T-helper 2 cell (primary cell): Measurements from ENCODE around the gene DOC2B.

Source experiments
- DNase-seq, 5 experiments: peaks; one replicate each; pipeline versions ENCODE4 v3.0.0 to v3.0.0-alpha.2; 2012 to 2022

Gene DOC2B

DNA sequence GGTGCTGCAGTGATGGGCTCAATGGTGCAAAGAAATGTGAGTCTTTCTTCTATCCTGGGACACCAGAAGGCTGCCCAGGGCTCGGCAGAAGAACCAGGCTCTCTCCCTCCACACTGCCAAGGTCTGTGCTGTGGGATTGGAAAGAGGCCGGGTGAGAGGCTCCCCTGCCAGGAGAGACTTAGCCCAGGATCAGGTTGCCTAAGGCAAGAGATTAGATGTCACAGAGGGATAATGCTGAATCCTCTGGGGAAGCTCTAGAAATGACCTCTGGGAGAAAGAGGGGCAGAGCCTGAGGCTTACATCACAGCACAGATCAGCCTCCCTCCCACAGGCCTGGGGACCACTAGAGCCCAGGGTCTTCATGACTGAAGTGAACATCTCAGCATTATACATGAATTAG is 5.7 kb upstream of the DOC2B start:
- no peak for DNase-seq

DNA sequence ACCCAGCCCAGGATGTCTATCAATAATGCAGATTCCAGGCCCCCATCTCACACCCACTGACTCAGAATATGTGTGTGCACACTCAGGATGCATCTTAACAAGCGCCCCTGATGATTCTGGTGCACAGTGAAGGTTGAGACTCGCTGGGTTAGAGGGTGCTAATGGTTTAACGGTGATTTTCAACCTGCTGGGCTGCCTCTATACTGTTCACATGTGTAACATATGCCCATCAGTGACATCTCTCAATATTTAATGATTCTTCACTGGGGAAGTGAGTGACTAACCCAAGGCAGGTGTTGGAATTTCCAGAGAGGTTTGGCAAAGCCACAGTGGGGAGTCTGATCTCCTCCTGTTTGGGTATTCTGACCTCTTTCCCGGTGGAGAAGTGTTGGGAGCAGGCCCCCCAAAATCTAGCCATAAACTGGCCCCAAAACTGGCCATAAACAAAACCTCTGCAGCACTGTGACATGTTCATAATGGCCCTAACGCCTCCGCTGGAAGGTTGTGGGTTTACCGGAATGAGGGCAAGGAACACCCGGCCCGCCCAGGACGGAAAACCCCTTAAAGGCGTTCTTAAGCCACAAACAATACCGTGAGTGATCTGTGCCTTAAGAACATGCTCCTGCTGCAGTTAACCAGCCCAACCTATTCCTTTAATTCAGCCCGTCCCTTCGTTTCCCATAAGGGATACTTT is 4.1 kb upstream of the DOC2B start:
- peak in 2 of 5 experiments; percentile 37 to 41 for DNase-seq

DNA sequence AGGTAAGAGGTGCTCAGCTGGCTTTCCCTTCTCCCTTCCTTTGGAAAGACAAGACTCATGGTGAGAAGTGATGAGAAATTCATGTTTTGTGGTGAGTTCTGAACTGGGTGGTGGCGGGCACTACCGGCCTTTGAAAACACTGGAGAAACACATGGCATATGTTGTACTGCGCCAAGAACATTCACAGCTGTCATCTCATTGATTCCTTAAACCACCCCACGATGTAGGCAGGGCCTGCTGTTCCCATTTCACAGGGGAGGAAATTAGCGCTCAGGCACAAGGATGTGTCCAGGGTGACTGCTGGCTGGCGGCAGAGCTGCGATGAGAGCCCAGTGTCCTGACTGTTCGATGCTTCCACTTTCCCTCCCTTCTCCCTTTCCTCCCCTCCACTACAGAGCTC is 1.6 kb upstream of the DOC2B start:
- no peak for DNase-seq

DNA sequence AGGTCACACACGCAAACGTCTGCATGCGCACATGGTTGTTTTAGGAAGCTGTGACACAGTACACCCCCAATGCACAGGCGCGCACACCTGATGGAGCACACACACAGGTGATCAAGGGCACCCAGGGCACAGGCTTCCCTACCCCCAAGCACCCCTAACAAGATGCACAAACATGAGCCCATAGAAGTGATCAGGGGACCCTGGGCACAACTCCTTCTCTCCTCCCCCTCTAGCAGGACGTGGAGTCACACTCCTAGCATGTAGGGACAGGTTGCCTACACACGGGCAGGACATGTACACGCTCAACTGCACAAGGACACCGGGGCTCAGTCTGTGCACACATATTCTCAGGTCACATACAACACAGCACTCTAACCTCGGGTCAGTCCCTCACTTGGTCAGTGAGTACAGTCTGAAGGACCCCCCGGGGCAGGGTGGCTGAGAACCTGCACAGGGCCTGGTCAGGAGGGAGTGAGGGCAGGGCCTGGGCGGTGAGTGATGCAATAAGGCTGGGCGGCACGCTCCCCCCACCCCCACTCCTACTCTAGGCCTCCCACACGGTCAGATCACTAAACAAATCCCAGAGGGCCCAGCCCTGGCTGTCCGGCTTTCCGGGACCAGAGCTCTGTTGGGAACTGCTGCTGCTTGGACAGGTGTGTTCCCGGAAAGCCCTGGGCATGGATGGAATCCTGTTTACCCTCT is 751 bp upstream of the DOC2B start:
- no peak for DNase-seq

DNA sequence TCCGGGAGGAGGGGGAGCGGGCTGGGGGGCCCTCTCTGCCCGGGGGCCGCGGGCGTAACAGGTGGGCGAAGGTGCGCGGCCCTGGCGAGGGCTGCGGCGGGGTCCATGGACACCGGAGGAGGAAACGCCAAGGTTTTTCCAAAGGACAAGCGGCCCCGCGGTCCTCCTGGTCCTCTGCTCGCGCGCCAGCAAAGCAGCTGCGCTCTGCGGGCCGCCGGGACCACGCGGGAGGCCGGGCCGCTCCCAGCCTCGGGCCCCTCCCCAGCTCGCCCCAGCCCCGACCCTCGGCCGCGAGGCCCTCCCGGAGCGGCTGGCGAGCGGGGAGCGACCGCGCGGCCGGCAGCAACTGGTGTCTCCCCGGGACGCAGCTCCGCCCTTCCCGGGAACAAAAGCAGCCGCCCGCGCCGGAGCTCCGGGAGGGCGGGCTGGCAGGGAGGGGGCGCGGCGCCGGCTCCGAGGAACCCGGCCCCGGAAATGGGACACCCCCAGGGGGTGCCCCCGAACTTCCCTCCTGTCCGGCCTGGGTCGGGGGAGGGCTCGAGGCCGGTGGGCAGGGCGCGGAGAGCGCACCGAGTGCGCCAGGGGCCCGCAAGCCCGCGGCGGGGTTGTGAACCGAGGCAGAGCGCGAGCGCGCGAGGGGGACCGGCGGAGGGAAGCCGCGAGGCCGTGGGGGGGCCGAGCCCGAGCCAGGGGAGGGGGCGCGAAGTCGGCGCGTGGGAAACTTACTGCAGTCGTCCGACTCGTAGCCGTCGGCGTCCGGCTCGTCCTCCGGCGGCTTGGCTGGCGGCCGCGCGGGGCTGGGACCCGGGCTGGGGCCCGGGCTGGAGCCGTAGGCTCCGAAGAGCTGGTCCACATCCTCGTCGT is 837 bp downstream of the DOC2B start:
- DNase-seq: no peak

DNA sequence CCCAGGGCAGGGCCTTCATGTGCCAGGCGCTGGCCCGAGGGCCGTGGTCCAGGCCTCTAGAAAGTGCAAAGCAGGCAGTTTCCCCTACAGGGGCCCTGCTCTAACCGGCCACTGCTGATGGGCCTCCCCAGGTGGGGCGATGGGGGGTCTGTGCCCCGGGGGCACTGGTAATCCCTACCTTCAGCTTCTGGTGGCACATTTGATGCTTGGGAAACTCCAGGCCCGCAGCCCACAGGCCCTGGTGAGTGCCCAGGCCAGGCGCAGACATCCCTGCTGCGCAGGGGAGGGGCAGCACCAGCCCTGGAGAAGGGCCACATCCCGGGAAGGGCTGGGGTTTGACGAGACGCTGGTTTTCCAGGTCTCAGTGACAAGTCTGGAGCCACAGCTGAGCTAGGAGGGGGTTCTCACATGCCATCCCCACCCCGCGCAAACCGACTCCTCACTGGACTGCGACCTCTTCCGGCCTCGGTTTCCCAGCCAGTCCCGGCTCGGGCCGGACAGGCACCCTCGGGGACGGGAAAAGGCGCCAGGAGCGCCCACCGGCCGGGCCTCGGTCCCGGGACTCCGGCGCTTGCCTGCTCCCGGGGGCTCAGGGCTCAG is 1.6 kb downstream of the DOC2B start:
- no peak for DNase-seq

DNA sequence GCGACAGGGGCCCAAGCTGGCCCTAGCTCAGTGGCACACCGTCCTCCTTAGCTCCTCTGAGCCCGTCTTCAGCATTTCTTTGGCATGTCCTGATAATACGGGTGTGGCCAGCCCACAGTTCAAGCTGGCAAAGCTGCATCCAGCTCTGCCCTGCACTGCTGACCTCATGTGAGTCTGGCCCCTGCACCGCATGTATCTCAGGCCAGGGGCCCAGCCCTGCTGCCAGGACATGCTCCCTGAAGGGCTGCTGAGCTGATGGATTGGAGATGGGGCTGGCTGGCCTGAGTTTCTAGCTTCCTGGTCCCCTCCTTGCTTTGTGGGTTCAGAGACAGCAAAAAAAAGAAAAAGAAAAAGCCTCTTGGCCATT is 2.4 kb downstream of the DOC2B start:
- no peak for DNase-seq

DNA sequence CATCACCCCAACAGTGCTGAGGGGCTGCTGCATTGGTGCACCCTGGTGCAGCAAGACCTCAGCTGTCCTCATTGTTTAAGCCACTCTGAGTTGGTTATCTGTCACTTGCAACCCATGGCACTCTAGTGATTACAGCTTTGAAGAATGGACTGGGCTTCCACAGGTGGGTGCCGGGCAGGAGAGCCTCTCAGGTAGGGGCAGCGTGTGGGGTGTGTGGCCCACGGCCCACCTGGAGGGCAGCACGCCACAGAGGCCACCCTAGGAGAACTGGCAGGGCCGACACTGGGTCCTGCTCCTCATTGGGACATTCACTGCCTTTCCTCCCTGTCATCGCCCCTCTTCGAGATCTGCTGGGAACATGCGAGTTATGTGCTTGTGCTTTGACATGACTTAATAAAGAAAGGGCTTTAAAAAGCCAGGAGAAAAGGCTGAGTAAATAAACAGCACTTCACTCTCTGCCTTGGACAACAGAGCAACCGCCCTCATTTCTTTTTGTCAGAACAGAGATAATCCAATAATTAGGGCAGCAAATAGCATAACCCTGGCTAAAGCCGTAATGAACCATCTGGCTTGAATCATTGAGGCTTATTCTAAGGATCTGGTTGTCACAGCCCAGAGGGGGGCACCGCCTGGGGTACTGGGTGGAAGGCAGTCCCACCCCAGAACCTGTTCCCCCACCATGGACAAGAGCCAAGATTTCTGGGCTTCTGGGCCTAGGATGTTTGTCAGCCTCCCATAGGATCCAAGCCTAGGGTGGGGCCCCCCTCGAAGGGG is 3.0 kb downstream of the DOC2B start:
- DNase-seq: no peak

DNA sequence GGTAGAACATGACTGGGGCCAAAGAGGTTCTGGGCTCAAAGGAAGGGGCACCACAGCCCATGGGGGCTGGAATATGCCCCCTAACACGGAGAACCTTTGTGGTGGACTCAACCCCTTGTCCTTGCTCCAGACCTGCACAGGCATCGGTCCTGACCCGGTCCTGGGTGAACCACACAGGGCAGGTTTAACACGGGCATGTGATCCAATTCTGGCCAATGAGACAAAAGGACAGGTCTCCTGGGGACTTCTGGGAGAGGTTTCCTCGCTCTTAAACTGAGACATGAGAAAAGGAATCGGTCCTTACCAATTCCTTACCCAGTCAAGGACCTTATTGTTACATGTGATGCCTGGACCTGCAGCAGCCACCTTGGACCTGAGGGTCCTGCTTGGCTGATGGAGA is 3.7 kb downstream of the DOC2B start:
- DNase-seq: no peak

DNA sequence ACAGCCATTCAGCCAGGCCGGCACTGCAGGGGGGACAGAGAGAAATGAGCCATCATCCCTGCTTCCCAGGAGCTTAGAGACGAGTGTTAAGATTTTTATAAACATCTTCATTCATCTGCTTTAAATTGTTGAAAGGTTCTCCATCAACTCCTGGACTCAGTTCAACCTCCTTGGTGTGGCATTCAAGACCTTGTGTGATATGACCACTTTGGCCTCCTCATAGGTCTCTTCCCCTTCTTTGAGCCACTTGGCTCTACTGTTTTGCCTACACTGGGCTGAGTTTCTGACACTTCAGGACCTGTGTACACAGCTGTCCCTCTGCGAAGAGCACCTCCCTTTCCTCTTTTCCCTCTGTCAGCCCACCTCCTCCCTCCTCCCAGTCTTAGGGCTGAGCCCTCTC is 4.3 kb downstream of the DOC2B start:
- no peak for DNase-seq

DNA sequence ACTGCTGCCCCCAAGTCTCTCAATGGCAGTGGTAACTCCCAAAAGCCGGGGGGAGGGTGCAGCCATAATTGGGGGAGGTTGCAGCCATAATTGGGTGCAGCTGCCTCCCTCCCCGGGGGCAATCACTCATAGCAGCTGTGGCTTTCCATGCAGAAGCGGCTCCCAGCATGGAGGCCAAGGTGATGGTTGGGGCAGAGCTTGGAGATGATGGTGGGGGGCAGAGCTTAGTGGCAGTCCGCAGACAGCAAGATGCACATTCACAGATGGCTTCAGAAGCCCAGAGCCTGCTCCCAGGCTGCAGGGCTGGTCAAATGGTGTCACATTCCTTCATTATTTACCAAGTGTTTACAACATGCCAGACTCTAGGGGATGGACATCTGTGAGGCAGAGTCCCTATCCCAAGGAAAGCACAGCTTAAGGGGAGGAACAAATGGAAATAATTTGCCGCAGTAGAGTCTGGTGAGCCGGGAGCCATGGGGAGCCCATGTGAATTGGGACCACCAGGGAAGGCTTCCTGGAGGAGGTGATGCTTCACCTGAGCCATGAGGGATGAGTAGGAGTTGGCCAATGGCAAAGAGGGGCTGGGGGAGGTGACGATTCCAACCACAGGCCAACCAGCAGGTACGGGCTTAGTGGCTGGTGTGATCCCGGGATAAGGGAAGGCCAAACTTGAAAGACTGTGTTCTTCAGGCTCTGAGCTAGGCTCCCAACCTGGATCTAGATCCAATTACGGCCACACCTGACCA is 8.1 kb downstream of the DOC2B start:
- no peak for DNase-seq

DNA sequence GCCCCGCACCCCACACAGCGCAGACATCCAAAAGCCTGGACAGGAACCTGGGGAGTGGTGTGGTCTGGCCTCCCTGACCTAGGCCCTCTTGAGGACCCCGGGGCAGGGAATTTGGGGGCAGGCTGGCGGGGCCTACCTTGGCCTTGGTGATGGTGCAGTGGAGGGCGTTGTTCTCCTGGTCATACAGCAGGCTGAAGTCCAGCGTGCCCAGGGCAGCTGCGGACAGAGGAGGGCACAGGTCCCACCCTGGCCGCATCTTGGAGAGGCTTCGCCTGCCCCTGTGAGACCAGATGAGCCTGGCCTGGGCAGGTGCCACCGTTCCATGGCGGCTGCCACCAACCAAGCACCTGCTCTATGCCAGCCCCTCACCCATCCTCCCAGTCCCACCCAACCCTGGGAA is 9.0 kb downstream of the DOC2B start:
- DNase-seq: no peak

DNA sequence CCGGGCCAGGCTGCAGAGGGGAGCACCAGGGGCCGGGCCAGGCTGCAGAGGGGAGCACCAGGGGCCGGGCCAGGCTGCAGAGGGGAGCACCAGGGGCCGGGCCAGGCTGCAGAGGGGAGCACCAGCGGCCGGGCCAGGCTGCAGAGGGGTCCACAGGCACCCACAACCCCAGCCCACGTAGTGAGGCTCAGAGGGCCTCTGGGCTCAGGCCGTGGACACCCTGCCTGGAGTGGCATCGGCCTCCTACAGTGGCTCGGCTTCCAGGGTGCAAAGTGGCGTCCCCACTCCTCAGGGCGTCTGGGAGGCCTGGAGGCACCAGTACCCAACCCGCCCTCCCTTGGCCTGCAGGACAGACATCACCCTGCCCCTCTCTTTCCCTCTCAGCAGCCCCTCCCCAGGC is 9.6 kb downstream of the DOC2B start:
- no peak for DNase-seq

DNA sequence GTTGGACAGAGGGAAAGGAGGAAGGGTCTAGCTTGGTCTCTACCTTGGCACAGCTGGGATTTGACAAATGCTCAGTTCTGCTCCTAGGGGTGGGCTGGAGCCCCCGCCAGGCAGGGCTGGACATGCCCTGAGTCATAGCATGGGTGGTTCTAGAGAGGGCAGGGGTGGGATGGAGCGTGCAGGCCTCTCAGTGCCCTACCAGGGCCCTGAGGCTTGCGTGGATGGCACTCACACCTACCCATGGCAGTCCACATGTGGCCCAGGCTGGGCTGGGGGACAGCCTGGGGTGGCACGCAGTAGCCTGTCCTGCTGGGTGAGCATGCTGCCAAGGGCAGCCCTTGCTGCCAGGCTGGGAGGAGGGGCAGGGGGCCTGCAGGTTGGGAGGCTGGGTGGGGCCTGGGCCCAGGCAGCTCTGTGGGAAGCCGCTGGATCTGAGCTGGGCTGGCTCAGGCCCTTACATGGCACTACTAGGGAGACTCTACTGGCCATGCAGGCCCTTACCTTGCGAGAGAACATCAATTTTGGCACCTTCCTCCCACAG is 11.2 kb downstream of the DOC2B start:
- DNase-seq: no peak

DNA sequence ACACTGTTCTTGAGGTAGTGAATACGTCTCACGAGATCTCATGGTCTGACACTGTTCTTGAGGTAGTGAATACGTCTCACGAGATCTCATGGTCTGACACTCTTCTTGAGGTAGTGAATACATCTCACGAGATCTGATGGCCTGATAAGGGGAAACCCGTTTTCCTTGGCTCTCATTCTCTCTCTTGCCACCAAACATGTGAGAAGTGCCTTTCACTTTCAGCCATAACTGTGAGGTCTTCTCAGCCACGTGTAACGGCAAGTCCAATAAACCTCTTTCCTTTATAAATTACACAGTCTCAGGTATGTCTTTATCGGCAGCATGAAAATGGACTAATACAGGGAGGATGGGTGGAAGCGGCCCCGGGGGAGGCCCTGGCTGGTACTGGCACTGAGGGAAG is 12.8 kb downstream of the DOC2B start:
- DNase-seq: peak in 1 of 5 experiments; percentile 54

DNA sequence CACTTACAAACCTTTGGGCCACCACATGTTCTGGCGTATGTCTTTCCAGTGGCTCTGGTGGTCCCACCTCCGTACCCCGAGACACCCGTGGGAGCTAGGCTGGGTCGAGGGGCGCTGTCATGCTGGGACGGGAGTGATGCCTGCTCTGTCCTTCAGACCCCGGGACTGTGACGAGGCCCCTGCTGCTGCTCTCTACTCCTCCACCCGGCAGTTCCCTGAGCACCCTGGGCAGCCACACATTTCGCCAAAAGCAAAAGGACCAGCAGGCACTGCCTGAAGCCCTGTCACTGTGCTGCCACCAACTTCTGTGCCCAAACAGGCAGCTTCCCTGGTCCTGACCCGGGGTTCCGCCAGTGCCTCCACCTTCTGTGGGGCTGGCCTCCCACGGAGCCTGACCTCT is 15.5 kb downstream of the DOC2B start:
- DNase-seq: no peak

DNA sequence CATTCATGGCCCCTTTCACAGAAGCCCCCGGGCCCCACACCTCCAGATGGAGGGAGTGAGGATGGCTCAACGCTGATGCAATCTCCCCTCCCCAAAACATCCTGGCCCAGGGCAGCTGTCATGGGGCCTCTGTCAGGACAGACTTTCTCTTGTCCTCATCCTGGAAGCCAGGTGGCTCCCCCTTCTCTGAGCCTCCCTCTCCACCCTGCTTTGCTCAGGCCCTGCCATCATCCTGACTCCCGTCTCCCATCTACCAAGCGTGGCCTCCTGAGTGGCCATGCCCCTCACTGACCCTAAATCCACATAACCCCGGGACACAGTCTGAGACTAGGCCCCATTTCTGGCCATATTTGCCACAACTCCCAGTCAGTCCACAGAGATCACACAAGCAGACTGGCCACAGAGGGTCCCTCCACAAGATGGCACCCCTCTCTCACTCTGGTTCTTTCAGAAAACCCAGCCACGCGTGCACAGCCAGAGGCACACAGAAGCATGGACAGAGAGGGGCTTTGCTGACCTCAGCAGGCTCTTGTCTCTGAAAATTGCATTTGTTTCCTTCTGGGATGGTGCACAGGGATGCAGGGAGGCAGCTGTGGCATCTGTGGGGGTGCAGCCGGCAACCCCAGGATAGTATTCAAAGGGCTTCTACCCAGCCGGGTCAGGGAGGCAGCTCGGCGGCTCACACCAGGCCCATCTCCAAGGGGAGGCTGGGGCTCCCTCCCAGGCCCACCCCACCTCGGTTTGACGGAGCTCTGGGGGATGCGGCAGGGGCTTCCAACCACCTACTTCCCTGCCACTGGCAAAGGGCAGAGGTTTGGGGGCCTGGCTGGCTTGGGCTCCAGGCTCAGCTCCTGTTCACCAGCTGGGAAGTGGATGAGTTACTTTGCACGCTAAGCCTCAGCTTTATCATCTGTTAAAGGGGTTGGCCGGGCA is 16.9 kb downstream of the DOC2B start:
- DNase-seq: peak in 1 of 5 experiments; percentile 16

DNA sequence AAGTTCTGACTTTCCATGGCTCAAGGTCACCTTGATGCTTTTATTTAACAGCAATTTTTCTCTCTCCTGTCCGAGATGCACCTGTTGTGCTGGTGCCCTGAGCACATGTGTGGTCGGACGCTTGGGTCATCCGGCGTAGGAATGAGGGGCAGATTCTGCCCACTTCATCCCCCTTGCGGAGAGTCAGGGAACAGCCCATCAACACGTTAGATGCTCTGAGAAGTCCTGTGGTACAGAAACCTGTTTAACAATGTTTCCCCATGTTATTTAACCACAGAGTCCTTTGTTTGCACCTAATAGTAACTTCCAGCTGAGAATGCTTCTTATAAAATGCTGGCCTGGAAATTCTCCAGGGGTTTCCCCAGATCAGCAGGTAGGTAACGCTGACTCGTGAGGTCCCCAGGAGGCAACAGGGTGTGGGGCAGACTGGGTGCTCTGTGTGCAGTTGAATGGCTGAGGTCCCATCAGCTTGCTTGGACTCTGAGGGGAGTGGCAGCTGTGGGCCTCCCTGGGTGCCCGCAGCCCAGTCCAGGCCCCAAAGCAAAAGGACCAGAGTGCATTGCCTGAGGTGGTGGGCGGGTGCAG is 17.8 kb downstream of the DOC2B start:
- DNase-seq: no peak

DNA sequence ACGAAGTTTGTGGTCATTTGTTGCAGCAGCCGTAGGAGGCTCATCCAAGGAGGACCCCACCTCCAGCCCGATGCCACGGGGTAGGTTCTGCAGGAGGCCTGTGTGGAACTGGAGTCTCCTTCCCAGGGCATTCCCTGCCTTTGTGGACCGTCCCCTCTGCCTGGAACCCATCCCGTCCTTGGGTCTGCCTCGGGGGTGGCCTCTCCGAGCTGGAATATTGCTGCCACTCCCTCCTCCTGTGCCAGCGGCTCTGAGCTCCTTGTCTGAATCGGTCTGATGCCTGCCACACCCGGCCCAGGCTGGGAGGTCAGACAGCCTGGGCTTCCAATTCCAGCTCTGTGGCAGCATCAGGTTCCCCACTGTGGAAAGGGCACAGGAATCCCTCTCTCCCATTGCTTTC is 18.8 kb downstream of the DOC2B start:
- no peak for DNase-seq

DNA sequence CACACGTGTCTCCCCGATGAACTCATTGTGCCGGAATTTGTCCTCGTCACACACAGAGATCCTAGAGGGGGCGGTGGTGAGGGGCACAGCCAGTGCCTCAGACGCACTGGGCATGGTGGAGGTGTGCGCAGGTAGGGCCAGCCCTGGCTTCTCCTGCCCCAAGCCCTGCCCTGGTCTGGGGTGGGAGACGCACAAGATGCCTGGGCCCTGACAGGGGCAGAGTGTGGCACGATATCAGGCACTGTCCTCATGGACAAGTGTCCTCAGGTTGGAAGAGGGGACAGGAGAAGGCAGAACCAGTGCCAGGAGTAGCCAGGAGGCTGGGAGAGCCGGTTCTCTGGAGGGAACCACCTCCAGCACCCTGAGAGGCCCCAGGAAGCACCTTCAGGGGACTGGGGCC is 20.0 kb downstream of the DOC2B start:
- DNase-seq: no peak
